Activated T-helper 9 cell treated with anti-CD3 and anti-CD28 coated beads, Interleukin-2, amount 50 U/mL, for 16 hours (primary cell): ENCODE measurements around the gene CCDC136.
A peak's percentile ranks its signal among the peaks of the same experiment; 100 is the strongest.

Experiments
- DNase-seq: peaks from one replicate; pipeline ENCODE4 v3.0.0-alpha.2; 2020; ENCODE audit warnings: low read depth

Gene CCDC136

GRCh38 chr7:128831994-128832879 is 40.5 kb downstream of the CCDC136 start:
- no peak for DNase-seq

DNA sequence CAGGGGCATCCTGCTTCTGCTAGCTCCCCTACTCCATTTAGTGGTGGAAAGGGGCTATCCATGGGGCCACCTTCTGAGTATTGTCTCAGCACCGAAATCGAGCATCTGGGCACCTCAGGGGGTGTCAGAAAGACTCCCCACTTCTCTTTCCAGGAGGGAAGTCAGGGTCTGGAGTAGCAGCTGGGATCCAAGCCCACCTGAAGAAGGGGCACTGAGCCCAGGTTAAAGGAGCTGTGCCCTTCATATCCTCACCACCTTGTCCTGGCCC is 41.0 kb downstream of the CCDC136 start:
- DNase-seq = no peak

GRCh38 chr7:128833148-128833945 is 41.6 kb downstream of the CCDC136 start:
- DNase-seq = no peak

- no peak for DNase-seq
Observed at GRCh38 chr7:128833946-128834325, 42.2 kb downstream of the CCDC136 start.

DNA sequence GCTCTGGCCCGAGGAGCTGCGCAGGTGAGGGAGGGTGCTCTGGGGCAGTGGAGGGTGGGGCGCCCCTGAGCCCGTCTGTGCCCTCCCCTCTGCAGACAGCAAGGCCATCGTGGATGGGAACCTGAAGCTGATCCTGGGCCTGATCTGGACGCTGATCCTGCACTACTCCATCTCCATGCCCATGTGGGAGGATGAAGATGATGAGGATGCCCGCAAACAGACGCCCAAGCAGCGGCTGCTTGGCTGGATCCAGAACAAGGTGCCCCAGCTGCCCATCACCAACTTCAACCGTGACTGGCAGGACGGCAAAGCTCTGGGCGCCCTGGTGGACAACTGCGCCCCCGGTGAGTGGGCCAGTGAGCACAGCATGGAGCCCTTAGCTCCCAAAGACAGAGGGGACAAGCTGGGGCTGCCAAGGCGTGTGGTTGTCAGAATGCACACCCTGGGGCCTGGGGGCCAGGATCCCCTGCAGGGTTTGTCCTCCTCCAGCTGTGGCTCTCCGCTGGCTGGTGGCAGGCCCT is 43.5 kb downstream of the CCDC136 start:
- no peak for DNase-seq

DNA sequence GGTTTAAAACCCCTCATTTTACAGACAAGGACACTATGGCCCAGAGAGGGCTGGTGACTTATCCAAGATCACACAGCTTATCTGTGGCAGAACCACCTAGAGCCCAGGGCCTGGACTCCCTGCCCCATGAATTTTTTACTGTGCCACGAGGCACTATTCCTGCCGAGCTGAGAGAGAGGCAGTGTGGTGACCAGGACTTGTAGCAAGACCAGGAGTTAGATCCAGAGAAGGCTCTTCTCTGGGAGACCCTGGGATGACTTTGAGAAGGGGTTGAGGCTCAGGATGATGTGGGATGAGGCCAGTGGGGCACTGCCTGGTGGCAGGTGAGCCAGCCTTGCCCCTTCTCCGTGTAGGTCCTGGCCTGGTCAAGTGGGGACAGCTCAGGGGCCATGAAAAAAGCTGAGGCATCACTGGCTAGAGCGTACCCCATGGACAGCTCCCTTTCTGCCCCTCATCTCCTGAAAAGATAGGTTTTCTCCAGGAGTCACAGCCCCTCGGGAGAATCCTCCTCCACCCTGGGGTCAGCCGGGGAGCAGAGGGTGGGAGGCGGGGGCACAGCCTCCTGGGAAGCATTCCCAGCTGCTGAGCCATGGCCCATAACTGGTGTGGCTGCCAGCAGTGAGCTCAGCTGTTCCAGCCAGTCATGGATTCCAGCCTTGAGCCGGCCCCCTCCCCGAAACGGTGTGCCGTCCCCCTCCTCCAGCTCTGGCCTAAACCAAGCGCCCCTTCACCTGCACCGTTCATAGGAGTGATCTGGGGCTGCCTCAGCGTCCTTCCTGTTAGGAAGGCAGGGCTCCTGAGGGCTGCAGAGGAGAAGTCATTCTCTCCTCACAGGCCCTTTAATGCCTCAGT is 44.2 kb downstream of the CCDC136 start:
- DNase-seq = no peak

- DNase-seq = no peak
Observed at GRCh38 chr7:128836729-128837348, 45.1 kb downstream of the CCDC136 start.

- no peak for DNase-seq
Observed at GRCh38 chr7:128837521-128837921, 45.8 kb downstream of the CCDC136 start.

GRCh38 chr7:128838109-128838779 is 46.5 kb downstream of the CCDC136 start:
- no peak for DNase-seq

DNA sequence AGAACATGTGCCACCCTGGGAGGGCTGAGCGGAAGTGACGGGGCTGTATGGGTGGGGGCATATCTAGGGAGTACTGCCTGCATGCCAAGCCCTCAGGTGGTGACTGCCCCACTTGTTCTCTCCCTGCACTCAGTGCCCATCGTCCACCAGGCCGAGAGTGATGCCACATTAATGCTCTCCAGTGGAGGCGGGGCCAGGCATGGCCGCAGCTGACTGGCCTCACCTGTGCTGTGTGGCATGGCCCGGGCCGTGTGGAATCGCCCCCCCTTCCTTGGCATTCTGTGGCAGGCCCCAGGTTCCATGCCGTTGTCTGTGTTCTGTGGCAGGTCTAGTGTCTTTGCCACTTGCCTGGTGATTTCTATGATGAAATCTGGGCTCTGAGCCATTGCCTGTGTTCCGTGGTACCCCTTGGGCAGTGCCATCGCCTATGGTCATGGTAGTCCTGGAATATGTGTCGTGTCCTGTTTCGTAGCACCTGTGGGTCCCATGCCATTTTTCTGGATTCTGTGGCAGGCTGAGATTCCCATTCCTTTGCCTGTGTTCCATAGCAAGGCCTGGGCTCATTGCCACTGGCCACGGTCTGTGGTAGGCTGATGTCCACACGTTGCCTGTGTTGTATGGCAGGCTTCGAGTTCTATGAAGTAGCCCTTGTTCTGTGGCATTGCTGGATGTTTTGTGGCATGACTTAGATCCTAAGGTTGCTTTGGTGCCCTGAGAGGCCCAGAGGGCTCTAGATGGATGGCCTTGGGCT is 47.4 kb downstream of the CCDC136 start:
- no peak for DNase-seq

GRCh38 chr7:128839751-128840177 is 48.0 kb downstream of the CCDC136 start:
- no peak for DNase-seq

GRCh38 chr7:128840326-128841170 is 48.8 kb downstream of the CCDC136 start:
- no peak for DNase-seq

DNA sequence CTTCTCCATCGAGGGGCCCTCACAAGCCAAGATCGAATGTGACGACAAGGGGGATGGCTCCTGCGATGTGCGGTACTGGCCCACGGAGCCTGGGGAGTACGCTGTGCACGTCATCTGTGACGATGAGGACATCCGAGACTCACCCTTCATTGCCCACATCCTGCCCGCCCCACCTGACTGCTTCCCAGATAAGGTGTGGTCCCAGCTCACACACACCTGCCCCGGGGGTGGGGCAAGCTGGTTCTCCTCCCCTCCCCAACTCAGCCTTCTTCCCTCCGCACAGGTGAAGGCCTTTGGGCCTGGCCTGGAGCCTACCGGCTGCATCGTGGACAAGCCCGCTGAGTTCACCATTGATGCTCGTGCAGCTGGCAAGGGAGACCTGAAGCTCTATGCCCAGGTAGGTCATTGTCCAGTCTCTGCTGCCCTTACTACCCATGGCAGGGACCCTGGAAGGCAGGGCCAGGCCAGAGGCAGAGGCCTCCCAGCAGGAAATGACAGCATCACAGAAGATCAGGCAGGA is 49.5 kb downstream of the CCDC136 start:
- DNase-seq = no peak

- DNase-seq = peak; percentile 39
Observed at GRCh38 chr7:128841921-128842673, 50.3 kb downstream of the CCDC136 start.

DNA sequence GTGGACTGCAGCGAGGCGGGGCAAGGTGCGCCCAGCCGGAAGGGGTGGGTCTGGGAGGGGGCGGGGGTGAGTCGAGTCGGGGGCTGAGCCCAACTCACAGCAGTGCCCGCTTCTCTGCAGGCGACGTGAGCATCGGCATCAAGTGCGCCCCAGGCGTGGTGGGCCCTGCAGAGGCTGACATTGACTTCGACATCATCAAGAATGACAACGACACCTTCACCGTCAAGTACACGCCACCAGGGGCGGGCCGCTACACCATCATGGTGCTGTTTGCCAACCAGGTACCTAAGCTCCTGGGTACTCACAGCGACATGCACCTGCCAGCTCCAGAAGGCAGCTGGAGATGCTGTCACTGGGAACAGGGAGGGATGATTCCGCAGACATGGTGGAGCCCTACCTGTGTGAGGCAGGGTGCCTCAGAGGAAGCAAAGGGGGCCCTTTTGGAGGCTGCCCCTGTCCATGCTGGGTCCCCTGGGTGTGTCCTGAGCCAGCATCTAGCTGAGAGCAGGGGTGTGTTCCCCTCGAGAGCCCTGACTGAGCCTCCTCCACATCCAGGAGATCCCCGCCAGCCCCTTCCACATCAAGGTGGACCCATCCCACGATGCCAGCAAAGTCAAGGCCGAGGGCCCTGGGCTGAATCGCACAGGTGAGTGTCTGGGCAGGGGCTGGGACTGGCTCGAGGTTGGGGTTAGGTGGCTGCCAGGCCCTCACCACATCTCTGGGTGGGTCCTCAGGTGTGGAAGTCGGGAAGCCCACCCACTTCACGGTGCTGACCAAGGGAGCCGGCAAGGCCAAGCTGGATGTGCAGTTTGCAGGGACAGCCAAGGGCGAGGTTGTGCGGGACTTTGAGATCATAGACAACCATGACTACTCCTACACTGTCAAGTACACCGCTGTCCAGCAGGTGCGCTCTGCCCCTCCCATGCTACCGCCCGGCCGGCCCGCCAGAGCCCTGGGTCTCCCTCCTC is 51.2 kb downstream of the CCDC136 start:
- no peak for DNase-seq

- no peak for DNase-seq
Observed at GRCh38 chr7:128843938-128844621, 52.3 kb downstream of the CCDC136 start.
